DOHH2 (cell line): Measurements from ENCODE around the gene SLC7A14.

ENCODE experiments used
- EZH2phosphoT487 ChIP-seq: fragments of 200-600 bp; sonication (generic); IDR thresholded peaks from 2 replicates; pipeline ENCODE4 v1.6.1; 2017; ENCODE audit warnings: borderline replicate concordance, mild to moderate bottlenecking, antibody characterized with exemption, low read length, moderate library complexity, mixed read lengths
- TF ChIP-seq, protein P1 (sequence below): fragments of 200-600 bp; sonication (generic); IDR thresholded peaks from one replicate; pipeline ENCODE4 v1.5.1; 2014; ENCODE audit warnings: antibody characterized with exemption, mild to moderate bottlenecking, low read depth, low read length; ENCODE audit not compliant: poor library complexity, severe bottlenecking

DNA sequence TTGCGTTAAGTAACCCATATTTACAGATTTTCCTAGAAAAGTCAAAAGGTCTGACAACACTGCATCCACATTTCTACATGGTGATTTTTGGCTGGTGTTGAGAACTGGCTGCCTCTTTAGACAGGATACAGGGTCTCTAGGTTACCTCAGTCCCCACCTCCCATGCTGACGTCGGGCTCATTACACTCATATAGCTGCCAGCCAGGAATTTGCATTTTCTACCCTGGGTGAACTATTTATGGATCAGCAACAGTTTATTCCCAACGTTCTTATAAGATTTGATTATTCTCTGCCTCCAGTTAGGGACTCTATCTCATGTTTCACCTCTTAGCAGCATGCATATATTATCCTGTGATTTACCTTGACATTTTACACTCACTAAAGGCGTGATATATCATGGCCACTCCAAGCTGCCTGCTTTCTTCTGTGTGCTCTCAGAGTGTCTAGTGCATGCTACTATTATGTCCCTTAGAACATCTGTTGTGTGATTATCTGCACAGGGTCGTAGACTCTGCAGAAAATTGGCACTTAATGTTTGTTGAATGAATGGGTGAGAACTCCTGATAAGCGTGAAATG is 118.2 kb downstream of the SLC7A14 start:
- TF ChIP-seq, protein P1, sequence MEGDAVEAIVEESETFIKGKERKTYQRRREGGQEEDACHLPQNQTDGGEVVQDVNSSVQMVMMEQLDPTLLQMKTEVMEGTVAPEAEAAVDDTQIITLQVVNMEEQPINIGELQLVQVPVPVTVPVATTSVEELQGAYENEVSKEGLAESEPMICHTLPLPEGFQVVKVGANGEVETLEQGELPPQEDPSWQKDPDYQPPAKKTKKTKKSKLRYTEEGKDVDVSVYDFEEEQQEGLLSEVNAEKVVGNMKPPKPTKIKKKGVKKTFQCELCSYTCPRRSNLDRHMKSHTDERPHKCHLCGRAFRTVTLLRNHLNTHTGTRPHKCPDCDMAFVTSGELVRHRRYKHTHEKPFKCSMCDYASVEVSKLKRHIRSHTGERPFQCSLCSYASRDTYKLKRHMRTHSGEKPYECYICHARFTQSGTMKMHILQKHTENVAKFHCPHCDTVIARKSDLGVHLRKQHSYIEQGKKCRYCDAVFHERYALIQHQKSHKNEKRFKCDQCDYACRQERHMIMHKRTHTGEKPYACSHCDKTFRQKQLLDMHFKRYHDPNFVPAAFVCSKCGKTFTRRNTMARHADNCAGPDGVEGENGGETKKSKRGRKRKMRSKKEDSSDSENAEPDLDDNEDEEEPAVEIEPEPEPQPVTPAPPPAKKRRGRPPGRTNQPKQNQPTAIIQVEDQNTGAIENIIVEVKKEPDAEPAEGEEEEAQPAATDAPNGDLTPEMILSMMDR = no peak
- no peak for TF ChIP-seq EZH2phosphoT487
